Measurements from ENCODE around the gene OSTF1. TPM values are rescaled to one million over a fixed set of nuclear protein-coding genes. Genes with fewer than 3 reads are reported as not detected.

The OSTF1 gene, protein sequence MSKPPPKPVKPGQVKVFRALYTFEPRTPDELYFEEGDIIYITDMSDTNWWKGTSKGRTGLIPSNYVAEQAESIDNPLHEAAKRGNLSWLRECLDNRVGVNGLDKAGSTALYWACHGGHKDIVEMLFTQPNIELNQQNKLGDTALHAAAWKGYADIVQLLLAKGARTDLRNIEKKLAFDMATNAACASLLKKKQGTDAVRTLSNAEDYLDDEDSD
- 2.0 TPM for polyA plus RNA-seq (2012; ENCODE audit: insufficient read depth, insufficient read length, low read depth)

DNA sequence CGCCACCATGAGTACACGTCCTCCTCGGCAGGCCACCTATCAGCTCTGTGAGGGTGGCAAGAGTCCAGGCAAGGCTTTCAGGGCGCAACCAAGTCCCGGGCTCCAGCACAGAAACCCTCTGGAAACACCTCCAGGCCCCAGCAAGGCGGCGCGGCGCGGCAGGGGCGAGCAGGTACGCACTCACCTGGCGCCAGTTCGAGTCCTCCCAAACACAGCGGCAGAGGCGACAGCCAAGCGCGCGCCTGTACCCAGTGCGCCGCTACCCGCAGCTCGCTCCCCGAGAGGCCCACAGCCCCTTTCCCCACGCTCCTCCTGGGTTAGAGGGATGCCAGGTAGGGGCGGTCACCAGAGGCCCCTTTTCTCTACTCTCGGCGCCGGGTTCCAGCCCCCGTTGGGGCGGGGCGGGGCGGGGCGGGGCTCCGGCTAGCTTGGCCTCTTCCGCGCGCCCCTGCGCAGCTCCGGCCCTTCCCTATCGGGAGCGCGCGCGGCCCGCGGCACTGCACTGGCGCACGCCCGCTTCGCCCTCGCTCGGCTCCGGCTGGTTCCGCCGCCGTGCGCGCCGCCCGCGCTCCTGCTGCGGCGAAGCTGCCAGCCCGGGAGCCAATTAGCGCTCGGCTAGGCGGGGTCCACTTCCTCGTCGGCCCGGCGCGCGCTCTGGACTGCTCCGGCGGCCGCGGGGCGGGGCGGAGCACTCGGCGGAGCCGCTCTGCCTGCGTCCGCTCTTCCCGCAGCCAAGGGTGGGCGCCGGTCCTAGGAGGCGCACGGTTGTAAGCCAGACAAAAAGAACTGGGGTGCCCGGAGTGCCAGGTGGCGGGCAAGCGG, at the start of gene OSTF1, which contains the start of gene NMRK1:
Gene OSTF1 (plus strand): TSS at position 691 of the 822 bp plus-strand sequence. CDS start 179 bp downstream, outside the sequence.
Gene NMRK1 (minus strand): TSS at position 332 of the 822 bp plus-strand sequence. CDS start 5,040 bp downstream, outside the sequence.
- DNase-seq = peak; percentile 96
- 0 out of 2 replicates have a peak, but pooled peaks have one; percentile 2 for TF ChIP-seq CTCF (IDR thresholded peaks at IDR 0.05; ENCODE audit: low read depth, low read length)
- H3K9me3 ChIP-seq = no peaks in the 10 kb centered on the region
- no peaks in the 10 kb centered on the region for H3K27me3 ChIP-seq
- peaks cover 13% of the 10 kb centered on the region; the same call in 1 of the 2 replicates for H3K4me1 ChIP-seq
- no peaks in the 10 kb centered on the region for H3K36me3 ChIP-seq
- H3K4me3 ChIP-seq (ENCODE audit: low read depth, low read length) = peak within 1 kb of the TSS; percentile 89

DNA sequence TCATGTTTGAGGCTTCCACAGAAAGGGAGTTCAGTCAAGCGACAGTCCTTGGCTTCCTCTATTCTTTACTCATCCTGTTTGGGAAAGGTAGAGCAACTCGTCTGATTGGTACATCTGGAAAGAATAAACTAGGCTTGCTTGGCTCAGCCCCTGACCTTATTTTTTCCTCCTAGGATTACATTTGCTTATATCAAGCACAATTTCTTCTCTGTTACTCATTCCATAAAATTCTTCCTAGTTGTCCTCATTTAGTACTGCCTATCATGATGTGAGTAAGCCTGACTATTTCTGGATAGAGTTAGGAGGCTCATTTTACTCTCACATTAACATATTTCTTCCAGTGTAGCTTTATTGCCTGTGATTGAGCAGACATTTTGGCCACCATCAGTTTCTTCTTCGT, 49.3 kb upstream of the OSTF1 start:
- Histone ChIP-seq H3K4me1 (no peaks in the 10 kb centered on the region), H3K27me3 (no peaks in the 10 kb centered on the region), H3K9me3 (no peaks in the 10 kb centered on the region), H3K36me3 (no peaks in the 10 kb centered on the region), H3K4me3 (ENCODE audit: low read depth, low read length) (no peak overlapping the region)
- no peak for TF ChIP-seq CTCF (IDR thresholded peaks at IDR 0.05; ENCODE audit: low read depth, low read length)
- no peak for DNase-seq

- Histone ChIP-seq H3K27me3 (no peaks in the 10 kb centered on the region), H3K36me3 (no peaks in the 10 kb centered on the region), H3K4me3 (ENCODE audit: low read depth, low read length) (no peak overlapping the region), H3K9me3 (no peaks in the 10 kb centered on the region), H3K4me1 (no peaks in the 10 kb centered on the region)
- TF ChIP-seq CTCF (IDR thresholded peaks at IDR 0.05; ENCODE audit: low read depth, low read length) = no peak
- no peak for DNase-seq
These were observed 48.5 kb upstream of the OSTF1 start for GRCh38 chr9:75039801-75040200.

DNA sequence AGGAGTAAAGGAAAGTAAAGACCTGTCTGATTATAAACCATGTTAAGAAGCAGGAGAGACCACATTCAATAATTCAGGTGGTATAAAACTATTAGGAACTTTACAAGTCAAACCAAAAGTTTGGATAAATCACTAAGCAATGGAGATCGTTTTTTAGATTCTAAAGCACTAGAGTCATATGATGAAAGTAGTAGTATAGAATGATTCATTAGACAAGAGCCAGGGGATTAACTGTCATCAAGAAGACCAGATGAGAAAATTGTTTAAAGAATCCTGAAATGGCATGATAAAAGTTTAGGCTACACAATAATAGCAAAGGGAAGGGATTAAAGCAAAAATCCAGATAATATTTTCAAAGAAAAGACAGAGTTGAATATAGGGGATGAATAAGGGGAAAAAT, 47.3 kb upstream of the OSTF1 start:
- no peak for DNase-seq
- Histone ChIP-seq H3K27me3 (no peaks in the 10 kb centered on the region), H3K4me1 (no peaks in the 10 kb centered on the region), H3K36me3 (no peaks in the 10 kb centered on the region), H3K9me3 (no peaks in the 10 kb centered on the region), H3K4me3 (ENCODE audit: low read depth, low read length) (no peak overlapping the region)
- no peak for TF ChIP-seq CTCF (IDR thresholded peaks at IDR 0.05; ENCODE audit: low read depth, low read length)

DNA sequence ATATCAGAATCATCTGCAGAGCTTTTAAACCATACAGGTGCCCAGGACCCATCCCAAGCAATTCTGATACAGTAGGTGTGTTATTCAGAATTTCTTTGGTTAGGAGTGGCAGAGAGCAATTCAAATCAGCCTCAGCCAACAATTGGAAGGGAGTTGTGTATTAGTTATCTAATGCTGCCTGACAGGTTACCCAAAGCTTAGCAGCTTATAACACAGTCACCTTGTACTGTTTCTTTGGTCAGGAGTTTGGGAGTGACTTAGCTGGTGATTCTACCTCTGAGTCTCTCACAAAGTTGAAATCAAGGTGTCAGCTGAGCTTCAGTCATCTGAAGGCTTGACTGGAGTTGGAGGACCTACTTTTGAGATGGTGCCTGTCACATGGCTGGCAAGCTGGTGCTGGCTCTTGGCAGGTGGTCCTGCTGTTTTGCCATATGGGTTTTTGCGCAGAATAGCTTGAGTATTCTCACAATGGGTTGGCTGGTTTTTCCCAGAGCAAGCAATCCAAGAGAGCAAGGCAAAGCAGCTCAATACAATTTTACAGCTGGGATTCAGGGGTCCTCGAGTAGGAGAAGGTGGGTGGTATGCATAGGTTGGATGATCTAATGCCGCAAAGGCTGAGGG, 41.5 kb upstream of the OSTF1 start:
- Histone ChIP-seq H3K4me1 (no peaks in the 10 kb centered on the region), H3K9me3 (no peaks in the 10 kb centered on the region), H3K4me3 (ENCODE audit: low read depth, low read length) (no peak overlapping the region), H3K27me3 (no peaks in the 10 kb centered on the region), H3K36me3 (no peaks in the 10 kb centered on the region)
- no peak for TF ChIP-seq CTCF (IDR thresholded peaks at IDR 0.05; ENCODE audit: low read depth, low read length)
- no peak for DNase-seq
